GM18951 (cell line): ENCODE measurements around the gene FAXDC2.
"Not testable (repeated sequence)": the region's sequence is repeated elsewhere in the genome, so short reads cannot be mapped to it uniquely, and the experiment has no call there.

Experiments used
- POLR2A ChIP-seq: IDR thresholded peaks from 4 replicates; pipeline ENCODE4 v1.6.1; 2011; ENCODE audit warnings: mild to moderate bottlenecking; ENCODE audit not compliant: insufficient read length, insufficient read depth; ENCODE audit errors: extremely low read depth
- in situ Hi-C: fragments of 300-500 bp; cut with MboI; formaldehyde crosslinking; loops from one replicate; pipeline ENCODE4 v1.12.0; 2022; ENCODE audit warnings: low sequenced_read_pairs, mixed read lengths, inconsistent platforms; ENCODE audit not compliant: unreplicated experiment

FAXDC2 gene

DNA sequence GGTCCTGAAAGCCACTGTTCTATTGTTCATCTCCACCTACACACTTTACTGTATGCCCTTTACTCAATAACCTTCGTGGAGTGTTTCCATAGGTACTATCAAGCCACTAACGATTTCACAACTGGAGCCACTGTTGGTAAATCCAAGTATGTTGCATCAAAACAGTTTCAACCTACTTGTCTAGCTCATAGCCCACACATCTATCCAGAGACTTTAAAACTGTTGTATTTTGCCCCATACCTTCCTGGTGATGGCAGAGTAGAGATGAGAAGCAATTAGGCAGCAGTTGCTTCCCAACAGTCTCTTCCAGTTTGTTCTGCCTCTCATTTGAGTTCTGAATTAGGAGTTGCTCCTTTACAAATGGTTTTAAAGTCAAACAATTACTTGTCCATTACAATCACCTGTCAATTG is 607 bp downstream of the FAXDC2 start:
- no peak for TF ChIP-seq POLR2A
- in situ Hi-C loops = no loop called here

DNA sequence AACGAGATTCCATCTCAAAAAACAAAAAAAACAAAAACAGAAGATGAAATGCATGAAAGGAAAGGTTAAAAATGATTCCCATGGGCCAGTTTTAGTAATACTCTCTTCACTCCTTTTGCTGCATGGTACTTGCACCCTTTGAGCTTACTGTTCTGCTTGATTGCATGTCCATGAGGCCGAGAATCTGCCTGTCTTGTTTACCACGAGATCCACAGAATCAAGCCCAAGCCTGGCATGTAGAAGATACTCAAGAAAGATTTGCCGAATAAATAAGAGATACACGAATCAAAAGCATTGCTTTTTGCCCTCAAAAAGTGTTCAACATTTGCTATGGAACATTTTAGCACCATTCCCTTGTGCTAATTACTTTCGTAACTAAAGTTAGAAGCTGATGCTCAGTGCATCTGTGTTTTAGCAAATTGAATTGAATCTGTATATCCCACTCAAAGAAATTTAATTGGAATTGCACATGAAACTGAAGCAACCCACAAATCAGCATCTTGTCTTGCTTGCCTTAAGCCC is 1.1 kb downstream of the FAXDC2 start:
- in situ Hi-C loops = no loop called here
- TF ChIP-seq POLR2A = no peak

DNA sequence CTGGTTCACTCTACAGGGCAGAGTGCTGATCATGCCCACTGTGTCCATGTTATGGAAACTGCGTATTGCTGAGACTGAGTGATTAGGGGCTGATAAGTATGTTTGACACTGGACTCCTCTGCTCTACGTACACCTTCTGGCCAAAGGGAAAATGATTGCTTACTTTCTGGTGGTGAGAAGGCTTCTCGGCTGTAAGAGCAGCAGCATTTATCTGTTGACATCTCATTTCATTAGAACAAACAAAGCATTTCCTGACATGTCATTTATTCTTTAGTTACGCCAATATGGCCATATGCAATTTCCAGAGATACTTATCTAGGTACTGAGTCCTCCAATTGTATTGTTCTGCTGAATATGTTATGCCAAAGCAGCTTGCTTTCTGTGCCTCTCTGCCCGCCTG is 5.6 kb downstream of the FAXDC2 start:
- in situ Hi-C loops = no loop called here
- TF ChIP-seq POLR2A = no peak

DNA sequence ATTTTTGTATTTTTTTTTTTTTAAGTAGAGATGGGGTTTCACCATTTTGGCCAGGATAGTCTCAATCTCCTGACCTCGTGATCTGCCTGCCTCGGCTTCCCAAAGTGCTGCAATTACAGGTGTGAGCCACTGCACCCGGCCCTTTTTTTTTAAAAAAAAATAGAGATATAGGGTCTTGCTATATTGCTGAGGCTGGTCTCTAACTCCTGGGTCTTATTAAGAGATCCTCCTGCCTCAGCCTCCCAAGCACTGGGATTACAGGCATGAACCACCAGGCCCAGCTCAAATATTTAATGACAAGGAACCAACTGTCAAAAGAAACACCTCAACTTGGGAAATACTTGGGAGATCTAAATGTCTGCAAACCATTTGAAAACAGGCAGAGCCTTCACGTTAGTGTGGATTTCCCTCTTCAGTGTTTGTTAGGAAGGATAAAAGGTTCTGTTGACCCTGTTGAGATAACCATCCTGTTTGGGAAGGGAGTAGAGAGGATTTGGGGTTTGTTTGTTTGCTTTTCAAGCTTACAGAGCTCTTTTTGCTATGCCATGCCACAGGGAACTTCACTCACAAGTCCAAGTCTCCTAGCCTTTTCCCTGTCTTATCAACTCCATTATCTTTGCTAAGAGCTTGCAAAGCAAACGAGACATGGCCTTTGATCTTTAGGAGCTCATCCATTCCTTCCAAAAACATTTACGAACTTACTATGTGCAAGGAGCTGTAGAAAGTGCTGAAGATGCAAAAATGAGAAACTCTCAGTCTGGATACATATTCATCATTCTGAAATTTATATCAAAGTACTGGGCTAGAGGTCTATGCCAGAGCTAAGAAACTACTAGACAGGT is 7.5 kb downstream of the FAXDC2 start:
- in situ Hi-C loops = no loop called here
- no peak for TF ChIP-seq POLR2A

DNA sequence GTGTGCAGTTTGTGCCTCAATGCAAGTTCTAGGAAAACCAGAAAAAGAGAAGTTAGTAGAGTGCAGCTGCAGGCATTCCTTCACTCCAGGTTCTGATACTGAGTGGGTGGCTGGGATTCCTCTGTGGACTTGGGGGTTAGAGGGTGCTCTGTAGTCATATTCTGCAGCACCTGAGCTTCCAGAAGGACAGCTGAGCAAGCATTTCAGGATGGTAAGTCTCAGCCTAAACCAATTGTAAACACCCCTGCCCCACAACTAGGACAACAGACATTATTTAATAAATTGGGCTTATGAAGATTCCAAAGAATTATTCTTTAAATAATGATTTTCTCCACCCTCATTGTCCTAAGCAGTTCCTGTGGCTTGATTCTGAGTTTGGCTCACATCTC is 9.1 kb downstream of the FAXDC2 start:
- TF ChIP-seq POLR2A = no peak
- in situ Hi-C loops = no loop called here

DNA sequence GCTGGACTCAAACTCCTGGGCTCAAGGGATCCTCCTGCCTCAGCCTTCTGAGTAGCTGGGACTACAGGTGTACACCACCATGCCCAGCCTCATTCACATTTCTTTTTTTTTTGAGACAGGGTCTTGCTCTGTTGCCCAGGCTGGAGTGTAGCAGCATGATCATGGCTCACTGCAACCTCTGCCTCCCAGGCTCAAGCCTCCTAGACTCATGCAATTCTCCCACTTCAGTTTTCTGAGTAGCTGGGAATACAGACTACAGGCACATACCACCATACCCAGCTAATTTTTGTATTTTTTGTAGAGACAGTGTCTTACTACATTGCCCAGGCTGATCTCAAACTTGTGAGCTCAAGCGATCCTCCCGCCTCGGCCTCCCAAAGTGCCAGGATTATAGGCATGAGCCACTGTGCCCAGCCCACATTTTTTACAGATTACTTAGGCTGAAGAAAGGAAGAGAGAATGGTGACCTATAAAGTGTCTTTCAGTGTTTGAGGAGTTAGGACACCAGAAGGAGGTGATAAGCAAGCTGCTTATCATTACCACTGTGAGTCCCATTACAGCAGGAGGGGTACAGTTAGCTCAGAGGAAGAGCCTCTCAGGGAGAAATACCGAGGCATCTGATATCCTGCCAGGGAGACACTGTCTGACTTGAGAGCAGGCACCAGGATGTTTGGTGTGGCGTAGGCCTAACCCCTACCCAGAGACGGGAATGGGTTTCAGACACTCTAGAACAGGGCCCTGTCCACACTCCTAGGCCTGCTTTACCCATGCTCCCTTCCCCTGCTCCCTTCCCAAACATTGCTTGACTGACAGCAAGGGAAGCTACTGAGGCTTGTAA is 9.7 kb downstream of the FAXDC2 start:
- no peak for TF ChIP-seq POLR2A
- in situ Hi-C loops = no loop called here

DNA sequence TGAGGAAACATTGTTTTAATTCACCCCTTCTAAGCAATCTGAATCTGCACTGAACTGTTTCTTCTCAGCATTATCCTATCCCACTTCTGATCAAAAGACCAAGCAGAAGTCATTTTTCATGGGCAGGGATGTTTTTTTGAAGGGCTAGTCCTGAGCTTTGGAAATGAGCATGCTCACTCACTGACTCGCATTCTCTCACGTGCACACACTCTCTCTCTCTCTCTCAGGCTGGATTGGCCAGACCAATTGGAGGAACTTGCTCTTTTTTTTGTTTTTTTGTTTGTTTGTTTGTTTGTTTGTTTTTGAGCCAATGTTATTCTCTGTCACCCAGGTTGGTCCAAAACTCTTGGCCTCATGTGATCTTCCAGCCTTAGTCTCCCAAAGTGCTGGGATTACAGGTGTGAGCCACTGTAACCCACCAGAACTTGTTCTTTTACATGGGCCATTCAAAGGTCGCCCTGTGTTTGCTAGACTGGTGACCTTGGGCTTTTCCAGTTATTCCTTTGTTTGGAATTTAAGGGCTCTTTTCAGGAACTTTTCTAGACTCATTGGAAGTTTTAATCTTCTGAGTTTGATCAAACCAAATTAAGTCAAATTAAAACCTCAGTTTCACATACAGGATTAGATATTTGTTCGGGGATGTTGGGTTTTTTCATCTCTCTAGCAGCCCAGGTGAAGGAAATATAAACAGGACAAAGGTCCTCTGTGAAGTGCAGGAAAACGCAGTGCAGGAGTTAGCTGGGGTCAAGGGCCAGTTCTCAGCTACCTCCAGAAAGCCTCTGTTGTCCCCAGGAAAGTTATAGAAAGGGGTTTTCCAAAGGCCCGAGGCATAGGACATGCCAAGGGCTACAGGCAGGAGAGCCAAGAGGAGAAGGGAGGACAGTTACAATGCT is 13.1 kb downstream of the FAXDC2 start:
- in situ Hi-C loops = no loop called here
- TF ChIP-seq POLR2A = no peak

DNA sequence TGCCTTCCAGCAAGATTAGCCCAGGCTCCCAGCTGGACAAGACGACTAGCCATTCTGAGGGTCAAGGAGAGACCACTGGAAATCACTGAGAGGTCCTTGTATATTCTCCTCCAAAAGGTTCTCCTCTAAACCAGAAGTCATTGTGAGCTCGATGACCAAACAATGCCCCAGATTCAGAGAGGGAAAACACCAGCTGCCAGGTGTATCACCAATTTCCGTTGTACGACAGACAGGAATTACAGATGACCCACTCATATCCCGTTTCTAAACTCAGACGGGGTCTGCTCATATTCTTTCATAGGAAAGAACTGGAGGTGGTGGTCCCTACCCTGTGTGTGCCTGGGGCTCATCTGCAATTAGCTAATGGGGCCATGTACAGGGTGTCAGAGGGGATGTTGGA is 14.2 kb downstream of the FAXDC2 start:
- TF ChIP-seq POLR2A = no peak
- in situ Hi-C loops = no loop called here

DNA sequence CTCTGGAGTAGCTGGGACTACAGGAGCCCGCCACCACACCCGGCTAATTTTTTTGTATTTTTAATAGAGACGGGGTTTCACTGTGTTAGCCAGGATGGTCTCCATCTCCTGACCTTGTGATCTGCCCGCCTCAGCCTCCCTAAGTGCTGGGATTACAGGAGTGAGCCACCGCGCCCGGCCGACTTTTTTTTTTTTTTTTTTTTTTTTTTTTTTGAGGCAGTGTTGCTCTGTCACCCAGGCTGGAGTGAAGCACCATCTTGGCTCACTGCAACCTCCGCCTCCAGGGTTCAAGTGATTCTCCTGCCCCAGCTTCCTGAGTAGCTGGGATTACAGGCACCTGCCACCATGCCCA is 14.7 kb downstream of the FAXDC2 start:
- in situ Hi-C loops = not testable (repeated sequence)

DNA sequence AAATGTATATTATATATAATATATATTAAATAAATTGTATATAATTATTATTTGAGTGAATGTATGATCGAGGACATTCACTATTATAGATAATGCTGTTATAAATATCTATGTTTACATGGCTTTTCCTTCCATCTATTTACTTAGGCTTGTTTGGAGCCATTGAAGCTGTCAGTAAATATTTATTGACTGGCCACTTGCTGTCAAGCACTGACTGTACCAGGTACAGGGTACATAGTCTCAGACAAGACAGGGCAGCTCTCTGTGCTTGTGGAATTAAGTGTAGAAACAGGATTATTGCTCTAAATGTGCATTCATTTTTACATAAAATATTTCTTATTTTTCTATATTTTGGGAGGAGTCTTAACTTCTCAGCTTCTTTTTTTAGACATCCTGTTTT is 16.4 kb downstream of the FAXDC2 start:
- no peak for TF ChIP-seq POLR2A
- in situ Hi-C loops = no loop called here

DNA sequence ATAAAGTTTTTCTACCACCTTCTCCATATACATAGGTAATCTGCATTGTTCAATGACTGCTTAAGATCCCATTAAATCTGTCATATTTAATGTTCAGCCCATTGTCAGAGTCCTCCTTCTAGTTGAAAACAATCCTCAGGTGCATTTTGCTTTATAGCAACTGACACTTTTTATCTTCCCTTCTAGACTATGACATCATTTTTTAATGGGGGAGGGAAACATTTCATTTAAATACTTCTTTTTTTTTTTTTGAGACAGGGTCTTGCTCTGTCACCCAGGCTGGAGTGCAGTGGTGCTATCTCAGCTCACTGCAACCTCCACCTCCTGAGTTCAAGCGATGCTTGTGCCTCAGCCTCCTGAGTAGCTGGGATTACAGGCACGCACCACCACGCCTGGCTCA is 17.6 kb downstream of the FAXDC2 start:
- in situ Hi-C loops = not testable (repeated sequence)

DNA sequence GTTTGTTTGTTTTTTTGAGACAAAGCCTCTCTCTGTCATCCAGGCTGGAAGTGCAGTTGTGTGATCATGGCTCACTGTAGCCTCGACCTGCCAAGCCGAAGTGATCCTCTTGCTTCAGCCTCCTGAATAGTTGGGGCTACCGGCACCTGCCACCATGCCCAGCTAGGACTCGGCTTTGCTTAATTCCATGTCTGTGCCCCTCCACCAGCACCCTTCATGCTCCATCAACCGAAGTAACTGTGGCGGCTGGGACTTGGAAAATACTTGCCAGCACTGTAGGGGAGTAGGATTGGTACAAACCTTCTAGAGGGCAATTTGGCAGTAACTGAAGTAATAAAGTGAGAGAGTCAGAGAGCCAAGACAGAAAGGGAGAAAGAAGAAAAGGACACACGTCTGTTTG is 19.0 kb downstream of the FAXDC2 start:
- no peak for TF ChIP-seq POLR2A

DNA sequence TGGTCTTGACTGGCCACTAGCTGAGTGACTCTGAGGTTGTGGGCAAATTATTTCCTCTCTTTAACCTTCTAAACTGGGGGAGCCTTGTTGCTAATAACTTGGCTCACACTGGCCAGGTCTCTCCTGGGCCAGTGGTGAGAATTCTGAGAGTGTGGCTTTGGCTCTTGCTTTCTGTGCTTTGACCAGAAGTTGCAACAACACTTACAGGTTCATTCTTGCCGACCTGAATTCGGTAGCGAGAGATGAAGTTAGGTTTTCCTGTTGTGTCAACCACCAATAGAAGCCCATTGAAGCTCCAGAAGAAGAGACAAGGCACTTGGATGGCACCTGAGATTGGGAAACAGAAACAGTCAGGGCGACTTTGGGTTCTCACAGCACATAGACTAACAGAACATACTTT is 19.8 kb downstream of the FAXDC2 start:
- TF ChIP-seq POLR2A = no peak
- in situ Hi-C loops = no loop called here

More for the DNA sequence above, 19.0 kb downstream of the FAXDC2 start:
- in situ Hi-C loops = no loop called here
